Calu3 (cell line): Measurements from ENCODE around the gene NF1. TPM values are rescaled to one million over a fixed set of nuclear protein-coding genes. Genes with fewer than 3 reads are reported as not detected.

Experiments
- BruUV-seq: library from RNA; stranded (reverse); fragments of 400-500 nt; replicated peaks from 2 replicates; lab custom pipeline; 2021; lab: Mats Ljungman, UMichigan
- CTCF ChIA-PET: fragments of 300-600 bp; sonication (Branson Sonifier 250); formaldehyde crosslinking; loops from one replicate; lab custom pipeline; 2022; ENCODE audit warnings: antibody characterized with exemption; lab: Charles Lee
- DNase-seq: peaks from one replicate; pipeline ENCODE4 v3.0.0; 2022
- H3K27ac Mint-ChIP-seq: one replicate; pipeline ENCODE4 v1.8.0; 2022; ENCODE audit warnings: mixed read lengths; ENCODE audit not compliant: unreplicated experiment
- H3K27me3 Mint-ChIP-seq: one replicate; pipeline ENCODE4 v1.8.0; 2022; ENCODE audit warnings: mixed read lengths; ENCODE audit not compliant: unreplicated experiment
- H3K36me3 Mint-ChIP-seq: one replicate; pipeline ENCODE4 v1.8.0; 2022; ENCODE audit warnings: mild to moderate bottlenecking, moderate library complexity, mixed read lengths; ENCODE audit not compliant: insufficient read depth, unreplicated experiment
- H3K4me1 Mint-ChIP-seq: one replicate; pipeline ENCODE4 v1.8.0; 2022; ENCODE audit warnings: mild to moderate bottlenecking, low read depth, mixed read lengths; ENCODE audit not compliant: unreplicated experiment
- H3K4me3 Mint-ChIP-seq: one replicate; pipeline ENCODE4 v1.8.0; 2022; ENCODE audit warnings: mild to moderate bottlenecking, low read depth, moderate library complexity, mixed read lengths; ENCODE audit not compliant: unreplicated experiment
- H3K9me3 Mint-ChIP-seq: one replicate; pipeline ENCODE4 v1.8.0; 2022; ENCODE audit warnings: low read depth, mixed read lengths; ENCODE audit not compliant: unreplicated experiment
- intact Hi-C: fragments of 100-400 bp; cut with micrococcal nuclease; formaldehyde crosslinking; loops from one replicate; pipeline ENCODE4 v1.10.0; 2022; ENCODE audit not compliant: unreplicated experiment
- total RNA-seq: library from RNA; stranded (reverse); gene quantifications from 2 replicates; pipeline ENCODE4 v1.2.3, GENCODE V29; 2022
- TF ChIP-seq, protein P1 (sequence below): fragments of 200-600 bp; IDR thresholded peaks from one replicate; pipeline ENCODE4 v1.8.0; 2022; ENCODE audit warnings: antibody characterized with exemption; ENCODE audit not compliant: unreplicated experiment

Gene NF1
- total RNA-seq, 1 experiment from 2014 or later = 64.7 TPM

DNA sequence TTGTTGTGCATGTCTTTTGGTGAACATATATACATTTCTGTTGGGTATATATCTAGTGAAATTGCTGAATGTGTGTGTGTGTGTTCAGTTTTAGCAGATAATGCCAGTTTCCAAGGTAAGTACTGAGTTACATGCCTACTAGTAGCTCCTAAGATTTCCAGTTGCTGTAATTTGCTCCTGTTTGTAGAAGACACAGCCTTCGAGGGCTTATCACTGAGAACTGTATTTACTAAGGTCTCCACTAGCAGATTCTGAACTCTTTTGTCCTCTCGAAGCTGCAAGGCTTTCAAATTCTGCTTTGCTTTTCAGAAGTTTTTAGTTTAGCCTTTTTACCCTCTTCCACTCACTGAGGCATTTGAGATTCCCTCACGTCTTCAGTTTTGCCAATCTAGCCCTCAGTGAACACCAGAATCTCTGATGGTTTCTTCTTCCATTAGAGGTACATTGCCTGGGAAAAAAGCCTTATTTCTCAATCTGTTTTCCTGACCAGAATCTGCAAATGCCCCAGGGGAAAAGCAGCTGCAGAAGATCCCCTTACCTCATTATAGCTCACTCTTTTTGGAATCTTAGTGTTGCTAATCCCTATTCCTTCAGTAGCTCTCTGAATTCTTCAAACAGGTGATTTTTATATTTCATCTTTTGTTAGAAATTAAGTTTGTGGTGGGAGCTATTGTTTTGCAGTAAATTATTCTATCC lies 52.9 kb downstream of the NF1 start:
- CTCF ChIA-PET = no interaction called here
- DNase-seq = no peak
- Mint-ChIP-seq H3K4me3 (no peak overlapping the region), H3K36me3 (no peaks in the 10 kb centered on the region), H3K9me3 (no peaks in the 10 kb centered on the region), H3K27me3 (no peaks in the 10 kb centered on the region), H3K4me1 (no peaks in the 10 kb centered on the region), H3K27ac (no peak overlapping the region)
- BruUV-seq = no TSS peak
- intact Hi-C loops = no loop called here
- TF ChIP-seq, protein P1, sequence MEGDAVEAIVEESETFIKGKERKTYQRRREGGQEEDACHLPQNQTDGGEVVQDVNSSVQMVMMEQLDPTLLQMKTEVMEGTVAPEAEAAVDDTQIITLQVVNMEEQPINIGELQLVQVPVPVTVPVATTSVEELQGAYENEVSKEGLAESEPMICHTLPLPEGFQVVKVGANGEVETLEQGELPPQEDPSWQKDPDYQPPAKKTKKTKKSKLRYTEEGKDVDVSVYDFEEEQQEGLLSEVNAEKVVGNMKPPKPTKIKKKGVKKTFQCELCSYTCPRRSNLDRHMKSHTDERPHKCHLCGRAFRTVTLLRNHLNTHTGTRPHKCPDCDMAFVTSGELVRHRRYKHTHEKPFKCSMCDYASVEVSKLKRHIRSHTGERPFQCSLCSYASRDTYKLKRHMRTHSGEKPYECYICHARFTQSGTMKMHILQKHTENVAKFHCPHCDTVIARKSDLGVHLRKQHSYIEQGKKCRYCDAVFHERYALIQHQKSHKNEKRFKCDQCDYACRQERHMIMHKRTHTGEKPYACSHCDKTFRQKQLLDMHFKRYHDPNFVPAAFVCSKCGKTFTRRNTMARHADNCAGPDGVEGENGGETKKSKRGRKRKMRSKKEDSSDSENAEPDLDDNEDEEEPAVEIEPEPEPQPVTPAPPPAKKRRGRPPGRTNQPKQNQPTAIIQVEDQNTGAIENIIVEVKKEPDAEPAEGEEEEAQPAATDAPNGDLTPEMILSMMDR = no peak

DNA sequence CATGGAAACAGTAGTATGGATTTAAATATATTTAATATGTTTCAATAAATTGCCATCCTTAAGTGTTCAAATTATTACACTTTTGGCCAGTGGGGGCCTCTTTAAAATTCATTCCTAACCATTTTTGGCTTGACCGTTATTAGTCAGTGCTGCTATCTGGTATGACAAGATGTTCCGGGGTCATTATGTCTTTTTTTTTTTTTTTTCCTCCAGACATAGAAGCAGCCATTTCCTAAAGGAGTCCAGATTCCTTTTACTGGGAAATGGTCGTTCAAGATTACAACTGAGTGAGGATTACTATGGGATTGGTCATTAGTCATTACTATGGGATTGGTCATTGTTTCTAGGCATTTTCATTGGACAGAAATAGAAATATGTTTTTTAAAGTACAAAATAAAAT lies 53.4 kb downstream of the NF1 start:
- Mint-ChIP-seq H3K9me3 (no peaks in the 10 kb centered on the region), H3K27me3 (no peaks in the 10 kb centered on the region), H3K36me3 (no peaks in the 10 kb centered on the region), H3K4me3 (no peak overlapping the region), H3K27ac (no peak overlapping the region), H3K4me1 (no peaks in the 10 kb centered on the region)
- no peak for DNase-seq
- TF ChIP-seq, protein P1 = no peak
- CTCF ChIA-PET = no interaction called here
- BruUV-seq = no TSS peak
- intact Hi-C loops = no loop called here

DNA sequence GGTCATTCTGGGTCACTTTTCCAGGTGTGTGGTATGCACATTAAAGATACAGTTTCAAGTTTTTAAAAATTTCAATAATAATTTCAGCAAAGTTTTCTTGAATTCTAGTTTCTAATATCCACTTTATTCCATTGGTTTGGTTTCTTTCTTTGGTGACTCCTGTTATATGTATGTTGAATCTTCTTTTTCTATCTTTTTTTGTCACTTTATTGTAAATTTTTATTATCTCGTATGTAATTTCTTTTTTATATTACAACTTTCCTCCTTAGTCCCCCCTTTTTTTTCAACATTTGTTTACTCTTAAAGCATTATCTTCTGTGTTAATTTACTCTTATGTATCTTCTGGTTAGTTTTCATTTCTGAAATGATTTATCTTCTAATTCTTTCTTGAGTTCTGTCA lies 57.5 kb downstream of the NF1 start:
- Mint-ChIP-seq H3K4me1 (peaks cover 18% of the 10 kb centered on the region), H3K9me3 (no peaks in the 10 kb centered on the region), H3K4me3 (no peak overlapping the region), H3K27me3 (no peaks in the 10 kb centered on the region), H3K36me3 (no peaks in the 10 kb centered on the region), H3K27ac (no peak overlapping the region)
- CTCF ChIA-PET = no interaction called here
- BruUV-seq = no TSS peak
- DNase-seq = no peak
- TF ChIP-seq, protein P1 = no peak
- intact Hi-C loops = no loop called here

DNA sequence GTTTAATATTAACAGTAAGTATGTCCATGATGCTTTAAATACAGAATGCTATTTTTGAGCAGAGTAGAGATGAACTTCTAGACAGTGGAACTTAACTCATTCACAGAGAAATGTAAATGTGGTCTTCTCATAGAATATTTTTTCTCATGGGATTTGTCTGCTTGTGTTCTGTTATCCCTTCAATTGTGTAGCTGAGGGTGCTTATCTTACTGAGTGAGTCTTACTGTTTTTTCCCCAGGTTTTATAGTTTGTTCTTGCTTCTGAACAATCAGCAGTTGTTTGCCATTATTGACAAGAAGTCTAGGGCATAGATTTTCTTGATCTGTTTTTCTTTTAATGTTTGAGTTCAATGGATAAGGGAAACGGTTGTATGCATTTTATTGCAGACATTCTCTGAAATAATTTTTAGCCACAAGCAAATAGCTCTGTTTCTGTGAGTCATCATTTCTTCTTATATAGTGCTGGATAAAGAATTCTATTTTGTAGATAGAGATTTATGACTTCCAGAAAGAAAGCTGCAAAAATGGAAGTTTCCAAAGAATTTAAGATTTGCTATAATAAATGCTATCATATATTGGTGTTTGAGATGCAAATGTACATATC lies 60.5 kb downstream of the NF1 start:
- Mint-ChIP-seq H3K9me3 (no peaks in the 10 kb centered on the region), H3K36me3 (no peaks in the 10 kb centered on the region), H3K4me1 (peaks cover 18% of the 10 kb centered on the region), H3K27ac (no peak overlapping the region), H3K4me3 (no peak overlapping the region), H3K27me3 (no peaks in the 10 kb centered on the region)
- CTCF ChIA-PET = interaction anchor here (0.7 to 1.5 kb wide), 2 partner anchors 24 to 83 kb away, joined by 3 to 7 read pairs; no protein-coding TSS in a partner anchor
- intact Hi-C loops = no loop called here
- no peak for DNase-seq
- TF ChIP-seq, protein P1 = no peak
- no TSS peak for BruUV-seq
